Mesodermal cell (in vitro differentiated cells): Measurements from ENCODE around the gene SH3GL1.
A peak's percentile ranks its signal among the peaks of the same experiment; 100 is the strongest.
"Not testable (repeated sequence)": the region's sequence is repeated elsewhere in the genome, so short reads cannot be mapped to it uniquely, and the experiment has no call there.

ENCODE experiments used
- H3K27ac ChIP-seq: 2 replicates; pipeline ENCODE4 v1.7.0; 2013; ENCODE audit warnings: mild to moderate bottlenecking, low read depth, low read length, moderate library complexity; ENCODE audit not compliant: severe bottlenecking
- H3K36me3 ChIP-seq: 2 replicates; pipeline ENCODE4 v1.7.1; 2013; ENCODE audit warnings: mild to moderate bottlenecking, low read length, moderate library complexity; ENCODE audit not compliant: control insufficient read depth, insufficient read depth
- H3K4me1 ChIP-seq: one replicate; pipeline ENCODE4 v1.7.1; 2013; ENCODE audit warnings: mild to moderate bottlenecking, low read length; ENCODE audit not compliant: insufficient read depth, control insufficient read depth, poor library complexity, severe bottlenecking
- H3K4me3 ChIP-seq: 2 replicates; pipeline ENCODE4 v1.7.0; 2013; ENCODE audit warnings: low read length, control low read depth, mild to moderate bottlenecking; ENCODE audit not compliant: insufficient read depth, poor library complexity, severe bottlenecking; ENCODE audit errors: extremely low read depth
- H3K9me3 ChIP-seq: 2 replicates; pipeline ENCODE4 v1.7.1; 2013; ENCODE audit warnings: mild to moderate bottlenecking, low read length, moderate library complexity; ENCODE audit not compliant: control insufficient read depth
- whole genome bisulfite sequencing, 2 experiments: methylation state at CpG; one replicate each; pipeline ENCODE4 v1.1.5; 2013; ENCODE audit warnings: missing lambda C conversion rate in 2 of 2; ENCODE audit not compliant: insufficient coverage in 2 of 2; 5-methylcytosine and 5-hydroxymethylcytosine counted together

Gene SH3GL1

DNA sequence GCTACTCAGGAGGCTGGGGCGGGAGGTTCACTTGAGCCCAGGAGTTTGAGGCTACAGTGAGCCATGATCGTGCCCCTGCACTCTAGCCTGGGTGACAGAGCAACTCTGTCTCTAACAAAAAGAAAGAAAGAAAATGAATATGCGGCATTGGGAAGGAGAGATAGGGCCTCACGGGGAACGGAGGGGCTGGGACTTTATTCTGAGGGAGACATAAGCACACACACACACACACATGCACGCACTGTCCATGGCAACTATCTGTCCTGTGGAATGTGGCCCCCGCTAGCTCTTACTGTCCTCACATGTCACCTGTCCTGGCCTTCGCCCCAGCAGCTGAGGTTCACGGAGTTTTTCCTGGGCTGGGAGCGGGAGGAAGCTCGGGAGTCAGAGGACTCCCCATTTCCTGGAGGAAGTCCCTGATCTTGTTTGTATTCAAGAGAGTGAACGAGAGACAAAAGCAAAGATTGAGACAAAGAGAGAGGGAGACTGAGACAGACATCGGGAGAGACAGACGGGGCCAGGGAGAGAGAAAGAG lies 62.4 kb downstream of the SH3GL1 start:
- no peaks in the 10 kb centered on the region for H3K36me3 ChIP-seq
- H3K4me1 ChIP-seq, result peaks cover 4% of the 10 kb centered on the region
- no peaks in the 10 kb centered on the region for H3K9me3 ChIP-seq
- peak overlapping the region; percentile 23 for H3K27ac ChIP-seq
- no peak overlapping the region for H3K4me3 ChIP-seq
- WGBS, 2 experiments, result 52 to 53% methylated on average over 10 of the region's 14 CpGs

DNA sequence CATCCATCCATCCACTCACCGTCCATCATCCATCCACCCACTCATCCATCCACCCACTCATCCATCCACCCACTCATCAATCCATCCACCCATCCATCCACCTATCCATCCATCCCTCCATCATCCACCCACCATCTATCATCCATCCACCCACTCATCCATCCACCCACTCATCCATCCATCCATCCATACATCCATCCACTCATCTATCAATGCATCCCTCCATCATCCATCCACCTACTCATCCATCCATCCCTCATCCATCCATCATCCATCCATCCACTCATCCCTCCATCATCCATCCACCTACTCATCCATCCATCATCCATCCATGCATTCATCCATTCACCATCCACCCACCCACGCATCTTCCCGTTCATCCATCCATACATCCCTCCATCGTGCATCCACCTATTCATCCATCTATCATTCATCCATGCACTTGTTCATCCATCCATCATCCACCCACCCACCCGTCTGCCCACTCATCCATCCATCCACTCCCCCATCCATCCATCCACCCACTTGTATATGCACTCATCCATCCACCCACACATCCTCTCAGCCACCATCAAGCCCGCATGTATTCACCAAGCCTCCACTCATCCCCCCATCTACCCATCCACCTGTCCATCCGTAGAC lies 65.3 kb downstream of the SH3GL1 start:
- Histone ChIP-seq H3K36me3 (no peaks in the 10 kb centered on the region), H3K9me3 (no peaks in the 10 kb centered on the region), H3K4me1 (peaks cover 4% of the 10 kb centered on the region), H3K4me3 (no peak overlapping the region), H3K27ac (no peak overlapping the region)
- WGBS, 2 experiments, result 91 to 92% methylated on average over 7 of the region's 7 CpGs

DNA sequence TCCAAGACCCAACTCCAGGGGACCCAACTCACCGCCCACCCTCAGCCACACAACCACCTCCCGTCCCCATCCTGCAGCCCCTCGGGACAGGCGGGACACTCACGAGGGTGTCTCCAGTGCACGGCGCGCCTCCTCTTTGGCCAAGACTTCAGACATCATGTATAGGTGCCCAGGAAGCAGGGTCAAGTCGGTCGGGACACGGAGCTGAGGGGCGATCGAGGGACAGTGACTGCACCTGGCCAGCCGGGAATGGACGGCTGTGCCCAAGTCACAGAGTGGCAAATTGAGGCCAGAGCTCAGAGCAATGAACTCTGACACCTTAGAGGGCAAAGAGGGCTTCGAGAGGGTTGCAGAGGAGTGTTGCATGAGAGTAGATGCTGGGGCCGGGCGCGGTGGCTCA lies 70.5 kb downstream of the SH3GL1 start:
- no peaks in the 10 kb centered on the region for H3K9me3 ChIP-seq
- WGBS, 2 experiments, result 94 to 96% methylated on average over 17 to 19 of the region's 19 CpGs
- H3K36me3 ChIP-seq, result no peaks in the 10 kb centered on the region
- H3K4me3 ChIP-seq, result no peak overlapping the region
- no peak overlapping the region for H3K27ac ChIP-seq
- peaks cover 2% of the 10 kb centered on the region for H3K4me1 ChIP-seq

DNA sequence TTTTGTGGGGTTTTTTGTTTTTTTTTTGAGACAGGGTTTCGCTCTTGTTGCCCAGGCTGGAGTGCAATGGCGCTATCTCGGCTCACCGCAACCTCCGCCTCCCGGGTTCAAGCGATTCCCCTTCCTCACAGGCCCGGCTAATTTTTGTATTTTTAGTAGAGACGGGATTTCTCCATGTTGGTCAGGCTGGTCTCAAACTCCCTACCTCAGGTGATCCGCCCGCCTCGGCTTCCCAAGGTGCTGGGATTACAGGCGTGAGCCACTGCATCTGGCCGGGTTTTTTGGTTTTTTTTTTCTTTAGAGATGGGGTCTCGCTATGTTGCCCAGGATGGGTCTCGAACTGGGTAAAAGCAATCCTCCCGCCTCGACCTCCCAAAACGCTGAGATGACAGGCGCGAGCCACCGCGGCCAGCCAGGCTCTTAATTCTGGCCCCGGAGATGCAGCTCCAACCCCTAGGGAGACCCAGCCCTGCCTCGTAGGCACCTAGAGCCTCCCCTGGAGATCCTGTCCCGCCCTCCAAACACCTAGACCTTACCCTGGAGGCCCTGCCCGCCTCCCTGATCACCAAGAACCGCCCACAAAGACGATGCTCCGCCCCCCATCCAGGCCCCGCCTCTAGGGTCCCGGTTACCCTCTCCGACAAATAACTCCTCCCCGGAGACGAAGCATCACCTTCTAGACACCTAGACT lies 71.2 kb downstream of the SH3GL1 start:
- H3K4me1 ChIP-seq, H3K27ac ChIP-seq, H3K9me3 ChIP-seq, H3K36me3 ChIP-seq: not testable (repeated sequence)
- 90 to 94% methylated on average over 20 to 23 of the region's 35 CpGs for WGBS, 2 experiments
- H3K4me3 ChIP-seq, result peak overlapping the region; percentile 34

DNA sequence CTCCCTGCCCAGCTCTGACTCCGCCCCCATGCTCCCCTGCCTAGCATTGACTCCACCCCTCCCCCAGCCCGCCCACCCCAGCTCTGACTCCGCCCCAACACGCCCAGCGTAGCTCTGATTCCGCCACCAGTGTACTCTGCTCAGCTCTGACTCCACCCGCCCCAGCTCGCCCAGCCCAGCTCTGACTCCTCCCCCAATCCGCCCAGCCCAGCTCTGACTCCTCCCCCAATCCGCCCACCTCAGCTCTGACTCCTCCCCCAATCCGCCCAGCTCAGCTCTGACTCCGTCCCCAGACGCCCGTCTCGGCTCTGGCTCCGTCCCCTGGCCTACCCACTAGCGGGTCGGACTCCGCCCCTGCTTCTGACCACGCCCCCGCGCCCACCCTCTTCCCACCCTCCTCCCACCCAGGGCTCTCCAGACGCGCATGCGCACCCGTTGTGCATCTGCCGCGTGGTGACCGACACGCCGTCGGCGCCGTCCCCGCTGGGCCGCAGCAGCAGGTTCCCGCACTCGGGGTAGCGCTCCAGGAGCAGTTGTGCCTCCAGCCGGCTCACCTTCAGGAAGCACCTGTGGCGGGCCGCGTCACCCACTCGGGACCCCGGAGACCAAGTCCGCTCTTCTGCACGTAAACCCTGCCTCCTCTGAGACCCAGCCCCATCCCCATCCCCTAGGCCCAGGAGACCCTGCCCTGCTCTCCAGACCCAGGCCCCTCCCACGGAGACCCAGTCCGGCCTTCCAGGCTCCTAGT lies 71.9 kb downstream of the SH3GL1 start:
- Histone ChIP-seq H3K9me3 (no peaks in the 10 kb centered on the region), H3K4me3 (peak overlapping the region; percentile 34), H3K4me1 (peaks cover 2% of the 10 kb centered on the region), H3K36me3 (no peaks in the 10 kb centered on the region), H3K27ac (no peak overlapping the region)
- 9 to 10% methylated on average over 40 to 42 of the region's 49 CpGs for WGBS, 2 experiments

DNA sequence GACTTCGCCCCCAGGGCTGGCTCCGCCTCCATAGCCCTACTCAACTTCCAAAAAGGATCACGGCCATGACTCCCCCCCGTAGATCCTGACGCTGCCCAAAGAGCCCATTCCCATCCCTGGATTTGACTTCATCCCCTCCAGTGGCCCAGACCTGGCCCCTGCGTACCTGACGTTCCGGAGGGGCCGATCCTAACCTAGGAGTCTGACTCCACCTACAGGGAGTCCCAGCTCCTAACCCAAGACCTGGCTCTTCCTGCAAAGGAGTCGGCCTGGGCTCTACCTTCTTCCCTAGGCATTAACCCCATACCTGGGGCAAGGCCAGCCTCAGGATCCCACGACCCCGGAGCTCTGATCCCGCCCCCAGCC lies 72.5 kb downstream of the SH3GL1 start:
- no peak overlapping the region for H3K27ac ChIP-seq
- H3K4me1 ChIP-seq, result peaks cover 2% of the 10 kb centered on the region
- peak overlapping the region; percentile 8 for H3K4me3 ChIP-seq
- H3K9me3 ChIP-seq, result no peaks in the 10 kb centered on the region
- 23 to 25% methylated on average over 8 to 11 of the region's 13 CpGs for WGBS, 2 experiments
- no peaks in the 10 kb centered on the region for H3K36me3 ChIP-seq

DNA sequence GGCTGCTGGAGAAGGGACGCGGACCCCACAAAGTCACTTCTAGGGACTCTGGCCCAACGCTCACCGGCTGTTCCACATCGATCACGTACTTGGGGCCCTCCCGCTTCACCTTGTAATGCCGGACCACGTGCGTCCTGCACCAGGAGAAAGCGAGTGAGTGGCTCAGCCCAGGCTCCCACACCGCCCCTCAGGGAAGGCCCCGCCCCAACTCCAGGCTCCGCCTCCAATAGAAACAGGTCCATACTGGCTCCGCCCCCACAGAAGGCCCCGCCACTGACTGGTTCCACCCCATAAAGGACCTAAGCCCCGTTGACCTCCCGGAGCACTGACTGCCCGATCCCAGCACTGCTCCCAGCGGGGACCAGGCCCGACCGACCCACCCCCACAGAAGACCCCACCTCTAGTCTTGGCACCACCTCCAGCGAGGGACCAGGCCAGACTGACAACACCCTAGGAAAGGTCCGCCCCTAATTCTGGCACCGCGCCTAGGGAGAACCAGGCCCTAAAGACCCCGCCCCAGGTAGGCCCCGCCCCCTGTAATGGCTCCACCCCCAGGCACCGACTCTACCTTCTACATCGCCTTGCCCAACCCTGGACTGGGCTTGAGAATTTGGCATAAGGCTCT lies 73.0 kb downstream of the SH3GL1 start:
- Histone ChIP-seq H3K4me3 (peak overlapping the region; percentile 18), H3K4me1 (peaks cover 2% of the 10 kb centered on the region), H3K9me3 (no peaks in the 10 kb centered on the region), H3K36me3 (no peaks in the 10 kb centered on the region), H3K27ac (no peak overlapping the region)
- WGBS, 2 experiments, result 15 to 23% methylated on average over 19 to 20 of the region's 30 CpGs

DNA sequence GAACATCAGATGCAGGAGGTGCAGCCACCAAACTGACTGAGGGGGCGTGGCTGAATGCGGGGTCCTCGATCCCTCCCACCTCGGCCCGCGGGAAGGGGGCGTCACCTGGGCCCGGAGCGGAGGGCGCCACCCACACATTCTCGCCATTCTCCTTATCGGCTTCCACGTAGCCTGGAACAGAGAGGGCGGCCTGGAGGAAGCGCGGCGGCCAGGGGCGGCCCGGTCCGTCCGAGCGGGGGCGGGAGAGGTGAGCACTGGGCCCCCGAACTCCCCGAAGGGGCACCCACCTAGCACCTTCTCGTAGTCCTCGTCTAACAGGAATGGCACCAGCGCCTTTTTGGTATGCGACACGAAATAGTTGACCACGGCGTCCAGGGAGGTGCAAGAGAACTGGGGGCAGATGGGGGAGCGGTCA lies 73.5 kb downstream of the SH3GL1 start:
- Histone ChIP-seq H3K4me1 (peaks cover 2% of the 10 kb centered on the region), H3K4me3 (peak overlapping the region; percentile 18), H3K27ac (no peak overlapping the region), H3K36me3 (no peaks in the 10 kb centered on the region), H3K9me3 (no peaks in the 10 kb centered on the region)
- 8 to 21% methylated on average over 24 to 28 of the region's 33 CpGs for WGBS, 2 experiments

DNA sequence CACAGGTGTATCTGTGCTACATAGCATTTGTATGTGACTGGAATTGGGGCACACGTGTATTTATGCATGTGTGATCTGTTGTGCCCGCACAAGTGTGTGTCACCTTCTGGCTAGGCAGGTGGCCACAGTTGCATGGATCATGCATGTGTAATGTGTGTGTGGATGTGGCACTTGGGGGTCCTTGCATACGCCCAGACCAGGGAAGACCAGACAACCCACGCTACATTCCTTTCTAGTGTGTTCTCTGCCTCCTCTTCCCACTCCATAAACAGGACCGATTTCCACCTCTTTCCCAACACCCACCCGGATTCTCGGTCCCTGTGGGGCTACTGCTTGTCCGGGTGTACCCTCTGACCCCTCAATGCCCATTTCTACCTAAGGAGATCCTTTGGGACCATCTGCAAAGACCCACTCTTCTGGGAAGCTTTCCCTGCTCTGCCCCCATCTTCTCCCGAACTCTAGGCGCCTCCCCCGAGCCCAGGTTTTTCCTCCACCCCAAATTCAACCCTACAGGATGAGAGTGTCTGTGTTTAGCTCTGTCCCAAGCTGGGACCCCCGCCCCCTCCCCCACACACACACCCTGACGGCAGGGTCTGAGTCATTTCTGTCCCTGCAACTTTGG lies 74.0 kb downstream of the SH3GL1 start:
- no peaks in the 10 kb centered on the region for H3K9me3 ChIP-seq
- 76 to 78% methylated on average over 8 to 10 of the region's 13 CpGs for WGBS, 2 experiments
- H3K4me1 ChIP-seq, result peaks cover 2% of the 10 kb centered on the region
- no peak overlapping the region for H3K4me3 ChIP-seq
- no peak overlapping the region for H3K27ac ChIP-seq
- no peaks in the 10 kb centered on the region for H3K36me3 ChIP-seq

DNA sequence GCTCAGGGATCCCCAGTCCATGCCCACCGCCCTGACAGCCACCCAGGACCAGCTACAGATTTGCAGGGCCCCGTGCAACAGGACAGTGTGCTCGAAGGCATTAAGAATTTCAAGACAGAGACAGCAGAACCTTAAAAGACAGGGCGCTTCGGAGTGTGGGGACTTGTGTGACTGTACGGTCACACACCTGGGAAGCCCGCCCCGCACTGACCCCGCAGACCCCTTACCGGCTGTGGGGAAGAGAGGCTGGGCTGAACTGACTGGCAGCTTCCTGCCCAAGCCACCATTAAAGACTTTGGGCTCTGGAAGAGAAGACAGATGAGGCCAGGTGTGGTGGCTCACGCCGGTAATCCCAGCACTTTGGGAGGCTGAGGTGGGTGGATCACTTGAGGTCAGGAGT lies 76.1 kb downstream of the SH3GL1 start:
- no peak overlapping the region for H3K27ac ChIP-seq
- H3K9me3 ChIP-seq, result peaks cover 9% of the 10 kb centered on the region
- WGBS, 2 experiments, result 96% methylated on average over 10 of the region's 12 CpGs
- no peaks in the 10 kb centered on the region for H3K36me3 ChIP-seq
- H3K4me1 ChIP-seq, result peaks cover 2% of the 10 kb centered on the region
- H3K4me3 ChIP-seq, result no peak overlapping the region
